Measurements from ENCODE around the gene PIGL.

The PIGL gene

GRCh38 chr17:16277163-16277562 is 60.2 kb downstream of the PIGL start:
- DNase-seq (ENCODE audit: low read depth): no peak
- no peak overlapping the region for H3K4me3 ChIP-seq (ENCODE audit: low read depth, low read length)
- TF ChIP-seq CTCF (IDR thresholded peaks at IDR 0.05; ENCODE audit: low read depth, low read length, missing control alignments): no peak

DNA sequence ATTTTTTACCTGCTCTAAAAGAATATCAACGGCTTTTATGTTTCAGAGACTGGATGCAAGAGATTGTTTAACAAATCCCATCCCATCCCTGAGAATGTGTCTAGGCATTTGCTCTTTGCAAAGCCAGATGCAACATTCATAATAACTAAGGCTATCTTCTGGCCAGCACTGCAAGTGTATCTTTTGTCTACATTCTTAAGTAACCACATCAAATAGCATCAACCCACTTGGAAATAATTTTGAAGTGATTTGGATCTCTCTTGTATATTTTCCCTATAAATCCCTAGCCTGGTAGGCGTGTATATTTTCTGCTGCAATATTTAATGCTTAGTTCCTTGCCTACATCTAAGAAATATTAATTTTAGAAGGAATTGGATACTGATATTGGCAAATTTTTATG is 64.3 kb downstream of the PIGL start:
- no peak for DNase-seq (ENCODE audit: low read depth)
- no peak for TF ChIP-seq CTCF (IDR thresholded peaks at IDR 0.05; ENCODE audit: low read depth, low read length, missing control alignments)
- H3K4me3 ChIP-seq (ENCODE audit: low read depth, low read length): no peak overlapping the region

DNA sequence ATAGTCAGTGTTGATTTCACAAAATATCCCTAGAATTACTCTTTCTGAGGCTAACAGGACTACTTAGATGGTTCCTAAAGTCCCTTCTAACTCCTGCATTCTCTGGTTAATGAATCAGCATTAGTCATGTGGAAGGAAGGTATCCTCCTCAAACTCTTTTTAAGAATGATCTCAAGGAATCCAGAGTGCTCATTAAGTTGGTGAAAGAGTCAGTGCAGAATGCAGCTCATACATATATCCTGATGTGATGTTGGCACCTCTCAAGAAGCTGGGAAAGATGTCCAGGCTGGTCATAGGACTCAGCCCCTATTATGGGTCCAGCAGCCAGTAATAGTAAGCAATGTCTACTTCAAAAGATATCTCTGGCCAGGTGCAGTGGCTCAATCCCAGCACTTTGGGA is 65.5 kb downstream of the PIGL start:
- no peak for DNase-seq (ENCODE audit: low read depth)
- no peak overlapping the region for H3K4me3 ChIP-seq (ENCODE audit: low read depth, low read length)
- no peak for TF ChIP-seq CTCF (IDR thresholded peaks at IDR 0.05; ENCODE audit: low read depth, low read length, missing control alignments)

DNA sequence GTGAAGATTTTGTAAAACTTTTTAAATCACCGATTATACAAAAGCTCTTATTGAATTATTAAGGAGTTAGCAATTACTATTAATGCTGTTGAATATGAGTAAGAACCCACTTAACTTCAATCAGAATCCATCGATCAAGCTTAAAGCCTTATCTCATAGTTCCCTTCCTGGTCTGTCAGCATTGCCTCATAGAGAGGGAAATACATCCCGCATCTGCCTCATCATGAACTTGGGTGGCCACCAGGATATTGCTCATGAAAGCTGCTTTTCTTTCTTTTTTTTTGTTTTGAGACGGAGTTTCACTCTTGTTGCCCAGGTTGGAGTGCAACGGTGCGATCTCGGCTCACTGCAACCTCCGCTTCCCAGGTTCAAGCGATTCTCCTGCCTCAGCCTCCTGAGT is 66.7 kb downstream of the PIGL start:
- H3K4me3 ChIP-seq (ENCODE audit: low read depth, low read length): no peak overlapping the region
- no peak for TF ChIP-seq CTCF (IDR thresholded peaks at IDR 0.05; ENCODE audit: low read depth, low read length, missing control alignments)
- no peak for DNase-seq (ENCODE audit: low read depth)

DNA sequence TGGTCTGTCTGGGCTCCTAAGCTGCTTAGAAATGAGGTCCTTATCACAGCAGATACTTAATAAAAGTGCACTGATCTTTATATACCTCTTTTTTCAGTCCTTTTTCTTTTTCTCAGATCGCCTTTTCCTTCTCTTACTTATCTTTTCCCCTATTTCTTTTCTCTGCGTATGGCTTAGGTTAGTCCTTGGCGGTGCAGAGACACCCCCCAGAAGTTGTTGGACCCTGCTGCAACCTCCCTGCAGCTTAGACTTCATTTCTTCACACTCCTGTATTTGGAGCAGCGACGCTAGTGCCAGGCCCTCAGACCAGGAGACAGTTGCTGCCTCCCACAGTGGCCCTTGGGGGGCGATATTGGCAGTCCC is 68.6 kb downstream of the PIGL start:
- DNase-seq (ENCODE audit: low read depth): no peak
- peak; percentile 71 for TF ChIP-seq CTCF (IDR thresholded peaks at IDR 0.05; ENCODE audit: low read depth, low read length, missing control alignments)
- no peak overlapping the region for H3K4me3 ChIP-seq (ENCODE audit: low read depth, low read length)

DNA sequence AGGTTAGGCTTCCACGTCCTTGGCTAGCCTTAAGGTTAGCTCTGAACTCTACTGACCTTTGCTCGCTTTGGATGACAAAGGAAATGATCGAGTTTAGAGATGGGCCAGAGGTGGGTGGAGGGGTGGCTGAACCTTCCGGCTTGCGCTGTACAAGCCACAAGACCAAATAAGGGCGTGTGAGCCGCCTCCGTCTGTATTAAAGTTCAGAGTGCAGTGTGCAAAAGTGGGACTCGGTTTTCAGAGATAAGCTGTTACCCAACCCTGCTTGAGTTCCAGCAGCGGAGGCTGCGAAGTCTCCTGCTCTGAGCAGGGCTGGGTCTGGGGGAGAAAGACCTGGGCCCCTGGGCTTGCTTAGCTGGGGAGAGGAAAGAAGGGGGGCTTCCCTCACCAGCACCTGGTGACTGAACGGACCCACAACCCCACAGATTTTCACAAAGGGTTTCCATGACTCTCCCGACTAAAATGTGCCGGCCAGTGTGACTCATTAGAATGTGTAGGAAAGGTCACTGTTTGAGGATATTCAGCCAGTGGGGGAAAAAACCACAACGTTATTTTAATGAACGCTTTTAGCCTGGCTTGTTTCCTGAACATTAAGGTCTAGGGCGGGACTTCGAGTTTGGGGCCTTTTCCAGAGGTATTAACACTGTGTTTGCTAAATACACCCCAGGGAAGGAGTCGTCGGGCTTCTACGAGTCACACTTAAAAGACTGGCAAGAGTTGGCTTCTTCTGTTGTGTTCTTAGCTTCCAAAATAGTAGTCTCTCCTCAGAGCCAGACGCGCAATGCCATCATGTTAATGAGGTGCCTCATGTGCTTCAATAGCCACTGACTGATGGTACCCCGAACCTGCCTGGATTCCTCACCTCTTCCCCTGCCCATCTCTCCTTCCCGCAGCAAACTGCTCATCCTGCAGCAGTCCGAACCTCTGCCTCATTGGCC is 69.3 kb downstream of the PIGL start:
- H3K4me3 ChIP-seq (ENCODE audit: low read depth, low read length): peak overlapping the region; percentile 25
- peak; percentile 96 for DNase-seq (ENCODE audit: low read depth)
- no peak for TF ChIP-seq CTCF (IDR thresholded peaks at IDR 0.05; ENCODE audit: low read depth, low read length, missing control alignments)

All from GM12864 (cell line).